SH-SY5Y (cell line): ENCODE results near the gene CADPS2.

Experiments
- GATA2 ChIP-seq: IDR thresholded peaks from 2 replicates; pipeline ENCODE4 v1.6.1; 2011; ENCODE audit warnings: mild to moderate bottlenecking, low read depth, low read length
- GATA3 ChIP-seq: IDR thresholded peaks from 2 replicates; pipeline ENCODE4 v1.6.1; 2011; ENCODE audit warnings: low read depth, mild to moderate bottlenecking, low read length, moderate library complexity

- TF ChIP-seq GATA2 (no peak), GATA3 (no peak)
Observed at GRCh38 chr7:122425731-122426130, 460.5 kb downstream of the CADPS2 start.
